Small intestine (tissue), 7 donors: Measurements from ENCODE around the gene EXOSC3. TPM values are rescaled to one million over a fixed set of nuclear protein-coding genes. Genes with fewer than 3 reads are reported as not detected.
A peak's percentile ranks its signal among the peaks of the same experiment; 100 is the strongest.
"Not testable (repeated sequence)": the region's sequence is repeated elsewhere in the genome, so short reads cannot be mapped to it uniquely, and the experiment has no call there.

Source experiments
- DNase-seq, 2 donors: peaks; one replicate each; pipeline versions ENCODE4 v3.0.0 to v3.0.0-alpha.2; 2013
- FAIRE-seq: peaks from 2 replicates; lab custom pipeline; 2012; peaks lifted over from hg19 to GRCh38; lab: Jason Lieb, UNC
- H3K27ac ChIP-seq, 3 donors: one replicate each; pipeline ENCODE4 v1.5.1; 2013; ENCODE audit warnings: low read length in 2 of 3, mild to moderate bottlenecking in 2 of 3, control low read depth in 1 of 3, inconsistent platforms in 1 of 3, low read depth in 1 of 3, moderate library complexity in 1 of 3
- H3K27me3 ChIP-seq, 3 donors: one replicate each; pipeline ENCODE4 v1.6.1; 2013; ENCODE audit warnings: low read length in 3 of 3, inconsistent platforms in 1 of 3; ENCODE audit not compliant: control insufficient read depth in 3 of 3, insufficient read depth in 3 of 3
- H3K36me3 ChIP-seq, 3 donors: one replicate each; pipeline ENCODE4 v1.6.1; 2013; ENCODE audit warnings: low read length in 3 of 3, inconsistent platforms in 1 of 3, low read depth in 1 of 3, mild to moderate bottlenecking in 1 of 3, moderate library complexity in 1 of 3; ENCODE audit not compliant: control insufficient read depth in 3 of 3, insufficient read depth in 2 of 3
- H3K4me1 ChIP-seq, 3 donors: one replicate each; pipeline ENCODE4 v1.6.1; 2013; ENCODE audit warnings: low read length in 2 of 3, inconsistent platforms in 1 of 3, low read depth in 1 of 3, mild to moderate bottlenecking in 1 of 3, moderate library complexity in 1 of 3; ENCODE audit not compliant: control insufficient read depth in 3 of 3, insufficient read depth in 2 of 3
- H3K4me3 ChIP-seq, 3 donors: one replicate each; pipeline ENCODE4 v1.5.1; 2013; ENCODE audit warnings: low read length in 3 of 3, control low read depth in 1 of 3, inconsistent platforms in 1 of 3, low read depth in 1 of 3, mild to moderate bottlenecking in 1 of 3, moderate library complexity in 1 of 3
- H3K9me3 ChIP-seq, 2 donors: one replicate each; pipeline ENCODE4 v1.6.1; 2013; ENCODE audit warnings: low read depth in 1 of 2, low read length in 1 of 2; ENCODE audit not compliant: control insufficient read depth in 2 of 2, insufficient read depth in 1 of 2
- WGBS, 3 donors: extraction: QIAGEN DNeasy Blood & Tissue Kit; methylation state at CpG; one replicate each; pipeline ENCODE4 v1.1.7; 2013; 5-methylcytosine and 5-hydroxymethylcytosine counted together
- polyA plus RNA-seq, 4 donors: library from polyadenylated mRNA; stranded (reverse) in 3 of 4; unstranded in 1 of 4; fragments of 200-250 nt in 3 of 4; fragments of 120-200 nt in 1 of 4; gene quantifications; one replicate each; pipeline versions ENCODE4 v1.2.1 to v1.2.3, GENCODE V29; 2013
- donor health status: healthy with polysubstance abuse.
- donor health status: control.
- donor health status: control.
- donor health status: Bipolar disorder and iron deficiency.
- donor health status: healthy.

The EXOSC3 gene
- polyA plus RNA-seq, 4 donors: 11.9 to 38.8 (median 25.5) TPM

- Histone ChIP-seq H3K27me3 (no peaks in the 10 kb centered on the region), H3K9me3 (peaks cover 0 to 3% of the 10 kb centered on the region in 2 donors), H3K36me3 (peaks cover 0 to 15% (median 2%) of the 10 kb centered on the region in 3 donors), H3K27ac (no peak overlapping the region), H3K4me3 (no peak overlapping the region), H3K4me1 (no peaks in the 10 kb centered on the region)
- no peak for DNase-seq
- WGBS, 3 donors: 97 to 99% (median 98%) methylated on average over 6 of the region's 6 CpGs
- FAIRE-seq: no peak
Measured at GRCh38 chr9:37811906-37812476, 27.1 kb upstream of the EXOSC3 start.

- not testable (repeated sequence) for H3K27me3 ChIP-seq, DNase-seq, H3K9me3 ChIP-seq, FAIRE-seq, H3K4me3 ChIP-seq, H3K27ac ChIP-seq, H3K4me1 ChIP-seq
- peaks cover 0 to 15% (median 2%) of the 10 kb centered on the region in 3 donors for H3K36me3 ChIP-seq
- 96 to 98% (median 97%) methylated on average over 15 of the region's 15 CpGs for WGBS, 3 donors
Measured at GRCh38 chr9:37809676-37810075, 24.8 kb upstream of the EXOSC3 start.

GRCh38 chr9:37806271-37806670 lies 21.4 kb upstream of the EXOSC3 start:
- Histone ChIP-seq H3K27ac (no peak overlapping the region), H3K36me3 (peaks cover 0 to 11% (median 0%) of the 10 kb centered on the region in 3 donors), H3K4me3 (no peak overlapping the region), H3K27me3 (no peaks in the 10 kb centered on the region), H3K4me1 (peaks cover 4 to 7% (median 5%) of the 10 kb centered on the region in 3 donors), H3K9me3 (no peaks in the 10 kb centered on the region)
- FAIRE-seq (no peak), DNase-seq (peak; percentile 15 to 18)
- WGBS, 3 donors: 70 to 73% (median 71%) methylated on average over 4 of the region's 4 CpGs

- H3K4me3 ChIP-seq: peak overlapping the region; percentile 84 to 98 (median 97)
- no peak for FAIRE-seq
Measured at GRCh38 chr9:37801959-37802711, 17.3 kb upstream of the EXOSC3 start.

GRCh38 chr9:37801287-37801850 lies 16.5 kb upstream of the EXOSC3 start:
- H3K27ac ChIP-seq: peak overlapping the region; percentile 88 to 90 (median 88)
- no peaks in the 10 kb centered on the region for H3K9me3 ChIP-seq
- H3K36me3 ChIP-seq: no peaks in the 10 kb centered on the region
- DNase-seq: peak in 1 of 2 donors; percentile 35
- WGBS, 3 donors: 0 to 1% (median 1%) methylated on average over 45 of the region's 45 CpGs
- H3K4me3 ChIP-seq: peak overlapping the region; percentile 84 to 98 (median 97)
- H3K27me3 ChIP-seq: no peaks in the 10 kb centered on the region
- peaks cover 4 to 7% (median 5%) of the 10 kb centered on the region in 3 donors for H3K4me1 ChIP-seq
- no peak for FAIRE-seq

More at GRCh38 chr9:37801959-37802711, 17.3 kb upstream of the EXOSC3 start:
- 35 to 56% (median 47%) methylated on average over 10 of the region's 10 CpGs for WGBS, 3 donors
- H3K4me1 ChIP-seq: peaks cover 4 to 7% (median 5%) of the 10 kb centered on the region in 3 donors
- DNase-seq: no peak
- H3K27ac ChIP-seq: no peak overlapping the region
- no peaks in the 10 kb centered on the region for H3K9me3 ChIP-seq
- H3K36me3 ChIP-seq: no peaks in the 10 kb centered on the region
- no peaks in the 10 kb centered on the region for H3K27me3 ChIP-seq

GRCh38 chr9:37800631-37801286 lies 15.9 kb upstream of the EXOSC3 start, which contains the start of gene DCAF10:
DCAF10 (plus strand) TSS chr9:37800797; CDS start chr9:37800867, 70 bp downstream.
- Histone ChIP-seq H3K27me3 (no peaks in the 10 kb centered on the region), H3K4me1 (peaks cover 4 to 7% (median 5%) of the 10 kb centered on the region in 3 donors), H3K27ac (peak within 1 kb of the TSS; percentile 88 to 90 (median 88)), H3K9me3 (no peaks in the 10 kb centered on the region), H3K36me3 (no peaks in the 10 kb centered on the region), H3K4me3 (peak within 1 kb of the TSS; percentile 84 to 98 (median 97))
- 1% methylated on average over 49 to 72 of the region's 72 CpGs for WGBS, 3 donors
- FAIRE-seq (no peak), DNase-seq (peak; percentile 81 to 97)

GRCh38 chr9:37798677-37799076 lies 13.8 kb upstream of the EXOSC3 start:
- Histone ChIP-seq H3K27ac (no peak overlapping the region), H3K27me3 (no peaks in the 10 kb centered on the region), H3K4me3 (no peak overlapping the region), H3K36me3 (no peaks in the 10 kb centered on the region), H3K9me3 (no peaks in the 10 kb centered on the region), H3K4me1 (peaks cover 4 to 7% (median 5%) of the 10 kb centered on the region in 3 donors)
- WGBS, 3 donors: 47 to 57% (median 56%) methylated on average over 1 of the region's 1 CpG
- no peak for FAIRE-seq
- DNase-seq: peak in 1 of 2 donors; percentile 21

- Histone ChIP-seq H3K27ac (no peak overlapping the region), H3K9me3 (no peaks in the 10 kb centered on the region), H3K4me3 (no peak overlapping the region), H3K4me1 (no peaks in the 10 kb centered on the region), H3K36me3 (no peaks in the 10 kb centered on the region), H3K27me3 (no peaks in the 10 kb centered on the region)
- DNase-seq: no peak
- no peak for FAIRE-seq
- WGBS, 3 donors: 56 to 61% (median 59%) methylated on average over 2 of the region's 2 CpGs
Measured at GRCh38 chr9:37796232-37796631, 11.4 kb upstream of the EXOSC3 start.
